ENCODE results near the gene HOXB2. TPM values are rescaled to one million over a fixed set of nuclear protein-coding genes. Genes with fewer than 3 reads are reported as not detected.

Gene HOXB2
- total RNA-seq, 2 experiments from 2014 or later = 4.8 to 4.9 TPM

GRCh38 chr17:48588528-48588927 lies 43.6 kb upstream of the HOXB2 start:
- H3K27me3 ChIP-seq (ENCODE audit: control insufficient read depth in 1 of 2, insufficient read depth in 2 of 2, low read length in 2 of 2) = peaks cover 73 to 87% of the 10 kb centered on the region in 2 experiments
- no peak overlapping the region for H3K27ac ChIP-seq (ENCODE audit: low read depth in 1 of 2, low read length in 2 of 2)
- H3K4me3 ChIP-seq (ENCODE audit: low read length) = no peak overlapping the region
- intact Hi-C loops (cut with DNase I, micrococcal nuclease) = no loop called here
- H3K4me1 ChIP-seq (ENCODE audit: insufficient read depth, low read length) = peaks cover 38% of the 10 kb centered on the region
- Mint-ChIP-seq H3K4me1 (ENCODE audit: low read depth) (peaks cover 31% of the 10 kb centered on the region), H3K9me3 (no peaks in the 10 kb centered on the region), H3K36me3 (ENCODE audit: low read depth) (no peaks in the 10 kb centered on the region), H3K27ac (no peak overlapping the region), H3K4me3 (no peak overlapping the region), H3K27me3 (peaks cover 100% of the 10 kb centered on the region)
- POLR2A ChIA-PET = interaction anchor here (0.8 to 1.3 kb wide), 2 partner anchors 135 to 257 kb away, joined by 3 to 4 read pairs; no protein-coding TSS in a partner anchor
- H3K9me3 ChIP-seq (ENCODE audit: control insufficient read depth in 1 of 2, insufficient read depth in 1 of 2, low read length in 2 of 2) = no peaks in the 10 kb centered on the region
- CTCF ChIA-PET = interaction anchor here (1.0 to 2.4 kb wide), 8 partner anchors 24 to 255 kb away, joined by 3 to 11 read pairs (median 4); no protein-coding TSS in a partner anchor
- TF ChIP-seq CTCF (IDR thresholded peaks at IDR 0.05) = no peak
- ATAC-seq (ENCODE audit: poor library complexity) (no peak), DNase-seq (no peak)
- H3K36me3 ChIP-seq (ENCODE audit: insufficient read depth, low read length) = no peaks in the 10 kb centered on the region

- H3K36me3 Mint-ChIP-seq (ENCODE audit: low read depth) = no peaks in the 10 kb centered on the region
- ChIA-PET POLR2A (interaction anchor here (2.0 to 2.1 kb wide), 2 partner anchors 22 to 254 kb away, joined by 5 to 6 read pairs; no protein-coding TSS in a partner anchor), CTCF (interaction anchor here (1.0 to 2.4 kb wide), 9 partner anchors 25 to 280 kb away, joined by 3 to 11 read pairs (median 4); no protein-coding TSS in a partner anchor)
- Histone ChIP-seq H3K4me3 (ENCODE audit: low read length) (no peak overlapping the region), H3K9me3 (ENCODE audit: control insufficient read depth in 1 of 2, insufficient read depth in 1 of 2, low read length in 2 of 2) (no peaks in the 10 kb centered on the region), H3K27ac (ENCODE audit: low read depth in 1 of 2, low read length in 2 of 2) (no peak overlapping the region), H3K27me3 (ENCODE audit: control insufficient read depth in 1 of 2, insufficient read depth in 2 of 2, low read length in 2 of 2) (peaks cover 70 to 87% of the 10 kb centered on the region in 2 experiments), H3K4me1 (ENCODE audit: insufficient read depth, low read length) (peaks cover 34% of the 10 kb centered on the region), H3K36me3 (ENCODE audit: insufficient read depth, low read length) (no peaks in the 10 kb centered on the region)
- H3K4me3 Mint-ChIP-seq = no peak overlapping the region
- H3K9me3 Mint-ChIP-seq = no peaks in the 10 kb centered on the region
- no peak for DNase-seq
- TF ChIP-seq CTCF (IDR thresholded peaks at IDR 0.05) = no peak
- peaks cover 27% of the 10 kb centered on the region for H3K4me1 Mint-ChIP-seq (ENCODE audit: low read depth)
- H3K27ac Mint-ChIP-seq = no peak overlapping the region
- H3K27me3 Mint-ChIP-seq = peaks cover 100% of the 10 kb centered on the region
- no peak for ATAC-seq (ENCODE audit: poor library complexity)
- intact Hi-C loops (cut with DNase I, micrococcal nuclease) = no loop called here
These were observed 43.1 kb upstream of the HOXB2 start for GRCh38 chr17:48588074-48588415.

- intact Hi-C loops (cut with DNase I, micrococcal nuclease) = no loop called here
- no peak overlapping the region for H3K27ac ChIP-seq (ENCODE audit: low read depth in 1 of 2, low read length in 2 of 2)
- Mint-ChIP-seq H3K4me3 (peak overlapping the region; percentile 27), H3K4me1 (ENCODE audit: low read depth) (peaks cover 27% of the 10 kb centered on the region), H3K9me3 (no peaks in the 10 kb centered on the region), H3K36me3 (ENCODE audit: low read depth) (no peaks in the 10 kb centered on the region), H3K27me3 (peaks cover 100% of the 10 kb centered on the region), H3K27ac (no peak overlapping the region)
- H3K36me3 ChIP-seq (ENCODE audit: insufficient read depth, low read length) = no peaks in the 10 kb centered on the region
- H3K4me1 ChIP-seq (ENCODE audit: insufficient read depth, low read length) = peaks cover 31% of the 10 kb centered on the region
- no peaks in the 10 kb centered on the region for H3K9me3 ChIP-seq (ENCODE audit: control insufficient read depth in 1 of 2, insufficient read depth in 1 of 2, low read length in 2 of 2)
- ChIA-PET CTCF (interaction anchor here (1.2 to 2.4 kb wide), 6 partner anchors 25 to 280 kb away, joined by 3 to 11 read pairs (median 8); no protein-coding TSS in a partner anchor), POLR2A (interaction anchor here (2.0 to 2.1 kb wide), 2 partner anchors 23 to 254 kb away, joined by 5 to 6 read pairs; no protein-coding TSS in a partner anchor)
- TF ChIP-seq CTCF (IDR thresholded peaks at IDR 0.05) = no peak
- no peak for ATAC-seq (ENCODE audit: poor library complexity)
- H3K27me3 ChIP-seq (ENCODE audit: control insufficient read depth in 1 of 2, insufficient read depth in 2 of 2, low read length in 2 of 2) = peaks cover 70 to 87% of the 10 kb centered on the region in 2 experiments
- DNase-seq = no peak
- no peak overlapping the region for H3K4me3 ChIP-seq (ENCODE audit: low read length)
These were observed 42.6 kb upstream of the HOXB2 start for GRCh38 chr17:48587276-48588073.

All from CD4-positive, alpha-beta T cell (primary cell).